Measurements from ENCODE around the gene FARP2. TPM values are rescaled to one million over a fixed set of nuclear protein-coding genes. Genes with fewer than 3 reads are reported as not detected.

Gene FARP2
- total RNA-seq, 1 donor from 2014 or later = 54.5 TPM

DNA sequence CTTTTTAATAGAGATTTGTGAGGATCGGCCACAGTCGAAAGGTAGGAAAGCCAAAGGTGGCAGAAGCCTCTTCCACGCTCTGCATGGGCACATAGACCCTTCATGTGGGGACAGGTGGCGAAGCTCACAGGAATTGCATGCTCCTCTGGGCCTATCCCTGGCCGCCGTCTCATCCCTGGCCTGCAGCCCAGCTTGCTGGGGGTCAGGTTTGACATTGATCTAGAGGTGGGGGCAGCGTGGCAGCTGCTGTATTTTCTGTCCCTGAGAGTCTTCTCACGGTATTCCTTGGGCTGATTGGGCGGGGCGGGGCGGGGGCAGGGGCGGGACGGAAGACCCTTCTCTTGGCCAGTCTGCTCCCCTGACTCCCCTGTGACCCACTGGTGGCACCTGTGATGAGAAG lies 103.4 kb downstream of the FARP2 start:
- H3K27ac Mint-ChIP-seq (ENCODE audit: unreplicated experiment) = no peak overlapping the region
- H3K27me3 Mint-ChIP-seq (ENCODE audit: unreplicated experiment) = no peaks in the 10 kb centered on the region
- no peak for TF ChIP-seq CTCF (IDR thresholded peaks at IDR 0.05)
- no peak for DNase-seq (ENCODE audit: extremely low spot score, unreplicated experiment)
- H3K4me1 Mint-ChIP-seq (ENCODE audit: unreplicated experiment) = no peaks in the 10 kb centered on the region
- H3K36me3 Mint-ChIP-seq (ENCODE audit: unreplicated experiment) = no peaks in the 10 kb centered on the region
- no peak overlapping the region for H3K4me3 Mint-ChIP-seq (ENCODE audit: unreplicated experiment)
- H3K9me3 Mint-ChIP-seq (ENCODE audit: unreplicated experiment) = no peaks in the 10 kb centered on the region

- Mint-ChIP-seq H3K9me3 (ENCODE audit: unreplicated experiment) (no peaks in the 10 kb centered on the region), H3K4me1 (ENCODE audit: unreplicated experiment) (no peaks in the 10 kb centered on the region), H3K27ac (ENCODE audit: unreplicated experiment) (no peak overlapping the region), H3K36me3 (ENCODE audit: unreplicated experiment) (peaks cover 6% of the 10 kb centered on the region), H3K4me3 (ENCODE audit: unreplicated experiment) (no peak overlapping the region), H3K27me3 (ENCODE audit: unreplicated experiment) (no peaks in the 10 kb centered on the region)
- DNase-seq (ENCODE audit: extremely low spot score, unreplicated experiment) = no peak
- no peak for TF ChIP-seq CTCF (IDR thresholded peaks at IDR 0.05)
Measured at GRCh38 chr2:241460631-241461030, 104.5 kb downstream of the FARP2 start.

DNA sequence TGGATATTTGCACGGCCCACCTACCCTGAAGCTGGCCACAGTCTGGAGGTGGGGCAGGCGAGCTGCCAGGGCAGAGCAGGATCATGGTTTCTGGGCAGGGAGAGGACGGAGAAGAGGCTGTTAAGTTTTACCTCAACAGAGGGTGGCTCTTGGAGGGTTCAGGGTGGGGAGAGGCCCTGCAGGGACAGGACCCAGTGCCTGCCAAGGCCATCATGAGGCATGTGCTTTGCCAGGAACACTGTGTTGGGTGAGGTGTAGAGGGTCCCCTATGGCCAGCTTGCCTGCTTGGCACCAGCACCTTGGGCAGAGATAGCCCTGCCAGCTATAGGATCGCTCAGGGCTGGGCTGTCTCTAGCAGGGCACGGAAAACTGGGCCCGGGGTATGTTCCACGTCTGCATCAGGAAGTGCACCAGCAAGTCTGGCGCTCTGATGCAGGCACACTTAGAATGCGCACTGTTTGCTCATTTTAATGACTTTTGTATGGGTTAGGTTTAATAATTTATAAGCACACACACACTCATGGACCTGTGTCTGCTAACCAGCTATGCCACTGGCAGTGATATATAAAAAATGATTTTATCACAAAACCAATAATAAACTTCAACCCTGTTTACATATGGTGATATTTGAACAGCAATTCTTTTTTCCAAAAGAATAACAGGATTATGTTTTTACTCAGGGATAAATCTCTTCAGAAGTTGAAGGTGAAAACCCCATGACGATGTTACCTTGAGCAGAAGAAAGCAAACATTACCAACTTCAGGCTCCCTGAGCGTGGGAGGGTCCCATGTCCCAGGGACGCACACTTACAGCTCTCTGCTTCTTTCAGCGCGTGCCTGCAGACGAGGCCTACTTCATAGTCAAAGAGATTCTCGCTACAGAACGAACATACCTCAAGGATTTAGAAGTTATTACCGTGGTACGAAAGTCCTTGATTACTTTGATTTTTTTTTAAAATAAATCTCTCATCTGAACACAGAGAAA lies 105.9 kb downstream of the FARP2 start:
- H3K36me3 Mint-ChIP-seq (ENCODE audit: unreplicated experiment) = peaks cover 7% of the 10 kb centered on the region
- no peaks in the 10 kb centered on the region for H3K4me1 Mint-ChIP-seq (ENCODE audit: unreplicated experiment)
- no peak overlapping the region for H3K27ac Mint-ChIP-seq (ENCODE audit: unreplicated experiment)
- no peak for TF ChIP-seq CTCF (IDR thresholded peaks at IDR 0.05)
- no peaks in the 10 kb centered on the region for H3K9me3 Mint-ChIP-seq (ENCODE audit: unreplicated experiment)
- no peak for DNase-seq (ENCODE audit: extremely low spot score, unreplicated experiment)
- H3K4me3 Mint-ChIP-seq (ENCODE audit: unreplicated experiment) = no peak overlapping the region
- H3K27me3 Mint-ChIP-seq (ENCODE audit: unreplicated experiment) = no peaks in the 10 kb centered on the region

DNA sequence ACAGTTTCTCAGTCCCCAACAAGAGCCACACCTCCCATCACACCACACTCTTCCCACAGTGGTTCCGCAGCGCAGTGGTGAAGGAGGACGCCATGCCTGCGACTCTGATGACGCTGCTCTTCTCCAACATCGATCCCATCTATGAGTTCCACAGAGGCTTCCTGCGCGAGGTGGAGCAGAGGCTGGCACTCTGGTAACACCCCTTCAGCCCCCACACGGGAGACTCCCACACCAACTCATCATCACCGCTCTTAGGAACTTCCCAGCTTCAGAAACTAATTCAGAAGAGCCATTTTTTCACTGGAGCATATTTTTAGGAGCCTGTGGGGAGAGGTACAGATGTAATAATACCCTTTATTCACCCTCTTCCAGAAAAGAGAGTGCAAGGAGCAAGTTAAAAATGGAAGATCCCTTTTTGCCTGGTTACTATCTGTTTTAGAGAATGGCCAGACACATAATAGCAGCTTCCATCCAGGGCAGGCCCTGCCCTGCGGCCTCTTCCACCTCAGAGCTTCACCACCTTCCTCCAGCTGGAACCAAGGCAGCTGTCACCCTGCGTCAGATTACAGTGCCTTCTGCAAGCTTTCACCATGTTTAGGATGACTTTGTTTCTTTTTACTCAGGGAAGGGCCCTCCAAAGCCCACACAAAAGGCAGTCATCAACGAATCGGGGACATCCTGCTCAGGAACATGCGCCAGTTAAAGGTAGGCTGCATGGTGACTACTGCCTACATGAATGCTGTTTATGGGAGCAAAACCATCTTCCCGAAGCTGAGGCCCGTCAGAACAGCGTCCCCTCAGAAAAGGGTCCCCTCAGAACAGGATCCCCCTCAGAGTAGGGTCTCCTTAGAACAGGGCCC lies 107.4 kb downstream of the FARP2 start:
- Mint-ChIP-seq H3K9me3 (ENCODE audit: unreplicated experiment) (no peaks in the 10 kb centered on the region), H3K36me3 (ENCODE audit: unreplicated experiment) (peaks cover 7% of the 10 kb centered on the region), H3K27me3 (ENCODE audit: unreplicated experiment) (no peaks in the 10 kb centered on the region), H3K4me1 (ENCODE audit: unreplicated experiment) (no peaks in the 10 kb centered on the region), H3K27ac (ENCODE audit: unreplicated experiment) (no peak overlapping the region), H3K4me3 (ENCODE audit: unreplicated experiment) (no peak overlapping the region)
- no peak for TF ChIP-seq CTCF (IDR thresholded peaks at IDR 0.05)
- DNase-seq (ENCODE audit: extremely low spot score, unreplicated experiment) = no peak

GRCh38 chr2:241465543-241465942 lies 109.5 kb downstream of the FARP2 start:
- no peaks in the 10 kb centered on the region for H3K9me3 Mint-ChIP-seq (ENCODE audit: unreplicated experiment)
- H3K4me1 Mint-ChIP-seq (ENCODE audit: unreplicated experiment) = no peaks in the 10 kb centered on the region
- no peak overlapping the region for H3K27ac Mint-ChIP-seq (ENCODE audit: unreplicated experiment)
- H3K36me3 Mint-ChIP-seq (ENCODE audit: unreplicated experiment) = peaks cover 12% of the 10 kb centered on the region
- H3K27me3 Mint-ChIP-seq (ENCODE audit: unreplicated experiment) = no peaks in the 10 kb centered on the region
- no peak for TF ChIP-seq CTCF (IDR thresholded peaks at IDR 0.05)
- no peak for DNase-seq (ENCODE audit: extremely low spot score, unreplicated experiment)
- no peak overlapping the region for H3K4me3 Mint-ChIP-seq (ENCODE audit: unreplicated experiment)
